NB4 (cell line): ENCODE results near the gene SLC35F2.
"Not testable (repeated sequence)": the region's sequence is repeated elsewhere in the genome, so short reads cannot be mapped to it uniquely, and the experiment has no call there.

Experiments
- DNase-seq: peaks from one replicate; pipeline ENCODE4 v3.0.0; 2010; ENCODE audit warnings: low read depth
- H3K4me3 ChIP-seq: one replicate; pipeline ENCODE4 v1.5.1; 2011; ENCODE audit warnings: mild to moderate bottlenecking, low read depth, low read length, moderate library complexity
- MYC ChIP-seq: IDR thresholded peaks from 2 replicates; pipeline ENCODE4 v1.6.1; 2011; ENCODE audit warnings: low read depth, low read length
- POLR2A ChIP-seq: IDR thresholded peaks from 2 replicates; pipeline ENCODE4 v1.6.1; 2011; ENCODE audit warnings: mild to moderate bottlenecking; ENCODE audit not compliant: insufficient read length; ENCODE audit errors: extremely low read depth
- TF ChIP-seq, protein P1 (sequence below): IDR thresholded peaks from 2 replicates; pipeline ENCODE4 v1.6.1; 2011; ENCODE audit warnings: low read depth, low read length
- TF ChIP-seq, protein P2 (sequence below): IDR thresholded peaks from one replicate; pipeline ENCODE4 v1.5.1; 2012; ENCODE audit warnings: low read depth, low read length

The SLC35F2 gene

DNA sequence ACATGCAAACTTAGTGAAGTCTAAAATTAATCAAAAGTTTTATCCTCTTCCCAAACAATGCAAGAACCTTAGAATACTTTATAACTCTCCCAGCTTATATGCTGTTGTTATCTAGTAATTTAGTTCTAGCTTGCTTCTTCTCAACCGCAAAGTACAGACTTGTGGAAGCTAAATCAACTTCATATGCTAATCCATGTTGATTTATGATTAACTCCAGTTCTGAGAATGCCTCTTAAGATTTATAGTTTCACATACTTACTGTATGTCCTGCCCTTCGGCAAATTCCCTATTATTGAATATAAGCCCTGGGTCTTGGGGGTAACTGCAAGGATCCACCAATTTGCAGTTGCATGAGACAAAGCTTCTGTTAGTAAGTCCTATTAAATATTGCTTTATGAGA is 17.6 kb upstream of the SLC35F2 start:
- no peak overlapping the region for H3K4me3 ChIP-seq
- no peak for DNase-seq
- TF ChIP-seq, protein P1, sequence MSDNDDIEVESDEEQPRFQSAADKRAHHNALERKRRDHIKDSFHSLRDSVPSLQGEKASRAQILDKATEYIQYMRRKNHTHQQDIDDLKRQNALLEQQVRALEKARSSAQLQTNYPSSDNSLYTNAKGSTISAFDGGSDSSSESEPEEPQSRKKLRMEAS = no peak
- TF ChIP-seq, protein P2, sequence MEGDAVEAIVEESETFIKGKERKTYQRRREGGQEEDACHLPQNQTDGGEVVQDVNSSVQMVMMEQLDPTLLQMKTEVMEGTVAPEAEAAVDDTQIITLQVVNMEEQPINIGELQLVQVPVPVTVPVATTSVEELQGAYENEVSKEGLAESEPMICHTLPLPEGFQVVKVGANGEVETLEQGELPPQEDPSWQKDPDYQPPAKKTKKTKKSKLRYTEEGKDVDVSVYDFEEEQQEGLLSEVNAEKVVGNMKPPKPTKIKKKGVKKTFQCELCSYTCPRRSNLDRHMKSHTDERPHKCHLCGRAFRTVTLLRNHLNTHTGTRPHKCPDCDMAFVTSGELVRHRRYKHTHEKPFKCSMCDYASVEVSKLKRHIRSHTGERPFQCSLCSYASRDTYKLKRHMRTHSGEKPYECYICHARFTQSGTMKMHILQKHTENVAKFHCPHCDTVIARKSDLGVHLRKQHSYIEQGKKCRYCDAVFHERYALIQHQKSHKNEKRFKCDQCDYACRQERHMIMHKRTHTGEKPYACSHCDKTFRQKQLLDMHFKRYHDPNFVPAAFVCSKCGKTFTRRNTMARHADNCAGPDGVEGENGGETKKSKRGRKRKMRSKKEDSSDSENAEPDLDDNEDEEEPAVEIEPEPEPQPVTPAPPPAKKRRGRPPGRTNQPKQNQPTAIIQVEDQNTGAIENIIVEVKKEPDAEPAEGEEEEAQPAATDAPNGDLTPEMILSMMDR = no peak
- TF ChIP-seq POLR2A = no peak
- no peak for TF ChIP-seq MYC

DNA sequence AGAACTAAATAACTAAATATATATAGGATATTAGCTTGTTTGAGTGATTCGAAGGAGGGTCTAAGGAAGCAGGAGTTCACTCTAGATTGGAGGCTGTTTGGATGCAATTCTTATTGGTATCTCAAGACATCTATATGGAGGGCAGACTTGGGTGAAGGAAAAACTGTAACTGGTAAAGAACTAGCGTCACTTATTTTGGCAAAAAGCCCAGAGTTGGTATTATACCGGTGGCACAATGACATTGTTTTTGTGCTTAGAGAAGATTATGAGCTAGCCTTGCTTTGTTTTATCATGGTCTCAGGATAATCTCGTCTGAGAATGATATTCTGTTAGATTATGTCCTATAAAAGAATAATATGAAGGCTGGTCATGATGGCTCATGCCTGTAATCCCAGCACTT is 6.0 kb upstream of the SLC35F2 start:
- no peak for DNase-seq
- TF ChIP-seq, protein P1 = no peak
- H3K4me3 ChIP-seq = no peak overlapping the region

DNA sequence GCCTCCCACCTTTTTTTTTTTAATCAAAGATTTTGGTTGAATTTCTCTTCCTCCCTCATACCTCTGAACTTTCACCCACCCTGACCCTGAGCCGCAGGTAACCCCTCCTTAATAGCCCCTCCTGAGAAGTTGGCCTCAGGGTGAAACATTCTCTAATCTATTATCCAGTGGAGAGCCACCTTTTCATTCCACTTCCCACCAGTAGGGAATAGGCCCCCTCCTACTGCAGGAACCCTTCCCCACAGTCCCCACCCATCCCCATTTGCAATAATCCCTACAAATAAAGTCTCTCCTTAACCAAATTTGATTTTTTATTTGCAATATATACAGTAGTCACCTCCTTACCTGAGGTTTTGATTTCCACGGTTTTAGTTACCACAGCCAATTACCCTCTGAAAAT is 2.1 kb upstream of the SLC35F2 start:
- TF ChIP-seq, protein P1 = no peak
- no peak for TF ChIP-seq MYC
- no peak for DNase-seq
- H3K4me3 ChIP-seq = no peak overlapping the region

DNA sequence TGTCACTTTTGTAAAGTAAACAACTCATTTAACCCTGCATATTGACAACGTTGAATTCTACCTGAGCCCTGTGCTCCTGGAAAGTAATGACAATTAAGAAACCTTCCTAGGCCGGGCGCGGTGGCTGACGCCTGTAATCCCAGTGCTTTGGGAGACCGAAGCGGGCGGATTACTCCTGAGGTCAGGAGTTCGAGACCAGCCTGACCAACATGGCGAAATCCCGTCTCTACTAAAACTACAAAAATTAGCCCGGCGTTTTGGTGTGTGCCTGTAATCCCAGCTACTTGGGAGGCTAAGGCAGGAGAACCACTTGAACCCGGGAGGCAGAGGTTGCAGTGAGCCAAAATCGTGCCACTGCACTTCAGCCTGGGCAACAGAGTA is 1.6 kb upstream of the SLC35F2 start:
- not testable (repeated sequence) for DNase-seq, H3K4me3 ChIP-seq

DNA sequence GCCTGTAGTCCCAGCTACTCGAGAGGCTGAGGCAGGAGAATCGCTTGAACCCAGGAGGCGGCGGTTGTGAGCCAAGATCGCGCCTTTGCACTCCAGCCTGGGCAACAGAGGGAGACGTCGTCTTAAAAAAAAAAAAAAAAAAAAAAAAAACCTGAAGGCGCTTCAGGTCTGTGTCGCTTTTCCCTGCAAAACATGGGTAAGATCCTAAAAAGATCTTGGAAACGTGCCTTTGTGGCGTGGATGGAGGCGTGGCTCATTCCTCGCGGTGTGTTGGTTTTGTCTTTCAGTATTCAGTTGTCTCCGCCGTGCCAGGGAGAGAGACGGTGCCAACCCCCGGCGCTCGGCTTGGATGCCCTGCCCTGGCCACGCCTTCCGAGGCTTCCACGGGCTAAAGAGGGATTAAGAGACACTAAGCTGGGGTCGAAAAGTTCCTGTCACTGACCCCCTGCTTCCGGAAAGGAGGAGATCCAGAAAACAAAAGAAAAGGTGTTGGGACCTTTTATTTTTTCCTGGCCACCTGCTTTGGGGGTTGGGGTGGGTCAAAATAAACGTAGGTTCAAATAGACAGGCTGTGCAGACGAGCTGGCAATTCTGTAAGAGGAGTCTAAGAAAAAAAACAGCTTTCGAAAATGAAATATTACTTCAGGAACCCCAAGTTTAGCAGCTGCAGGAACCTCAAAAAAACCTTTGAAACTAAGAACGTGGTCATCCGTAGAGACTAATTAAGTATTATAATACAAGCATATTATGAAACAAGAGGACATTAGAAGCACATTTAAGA is 1.1 kb upstream of the SLC35F2 start:
- peak; percentile 50 for DNase-seq
- peak overlapping the region; percentile 78 for H3K4me3 ChIP-seq
- TF ChIP-seq POLR2A (no peak), MYC (peak; percentile 55)
- TF ChIP-seq, protein P1 = peak; percentile 43; the same call in 1 of the 2 replicates

DNA sequence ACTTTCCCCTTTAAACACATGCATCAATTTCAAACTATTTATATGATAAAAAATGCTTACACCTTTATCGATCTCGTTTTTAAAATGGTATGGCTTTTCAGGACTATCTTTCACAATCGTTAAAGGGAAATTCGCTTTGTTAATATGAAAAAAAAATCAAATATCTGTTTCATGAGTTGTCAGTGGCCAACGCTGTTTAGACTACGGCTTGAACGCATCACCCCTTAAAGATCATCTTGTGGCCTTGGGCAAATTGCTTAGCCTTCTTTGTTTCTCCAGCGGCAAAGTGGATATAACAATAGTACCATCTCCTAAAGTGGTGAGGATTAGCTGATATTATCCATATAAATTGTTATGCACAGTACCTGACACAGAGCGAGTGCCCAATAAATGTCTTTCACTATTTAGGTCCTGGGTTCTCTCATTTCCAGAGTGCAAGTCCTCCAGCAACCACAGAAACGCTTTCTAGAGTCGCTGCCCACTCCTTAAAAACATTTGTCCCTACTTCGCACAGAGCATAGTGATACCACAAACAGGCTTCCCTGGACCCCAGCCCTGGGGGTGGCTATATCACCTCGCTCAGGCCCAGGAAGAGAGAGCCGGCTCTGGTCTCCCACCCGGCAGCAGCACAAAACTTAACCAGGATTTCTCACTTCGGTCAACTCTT is 904 bp downstream of the SLC35F2 start:
- H3K4me3 ChIP-seq = peak overlapping the region; percentile 78
- TF ChIP-seq, protein P2 = no peak
- no peak for TF ChIP-seq POLR2A
- TF ChIP-seq MYC = no peak
- TF ChIP-seq, protein P1 = no peak
- DNase-seq = peak; percentile 62

DNA sequence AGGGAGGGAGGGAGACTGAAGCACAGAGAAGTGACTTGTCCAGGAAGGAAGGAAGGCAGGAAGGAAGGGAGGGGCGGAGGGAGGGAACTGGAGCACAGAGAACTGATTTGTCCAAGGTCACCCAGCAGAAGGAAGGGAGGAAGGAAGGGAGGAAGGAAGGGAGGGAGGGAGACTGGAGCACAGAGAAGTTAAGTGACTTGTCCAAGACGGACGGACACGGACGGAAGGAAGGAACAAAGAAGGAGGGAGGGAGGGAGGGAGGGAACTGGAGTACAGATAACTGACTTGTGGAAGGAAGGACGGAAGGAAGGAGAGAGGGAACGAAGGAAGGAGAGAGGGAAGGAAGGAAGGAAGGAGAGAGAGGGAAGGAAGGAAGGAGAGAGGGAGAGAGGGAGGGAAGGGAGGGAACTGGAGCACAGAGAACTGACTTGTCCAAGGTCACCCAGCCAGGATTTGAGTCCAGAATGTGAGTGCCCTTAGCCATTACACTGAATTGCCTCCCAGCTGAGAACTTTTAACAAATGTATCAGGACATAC is 1.5 kb downstream of the SLC35F2 start:
- peak overlapping the region; percentile 78 for H3K4me3 ChIP-seq
- TF ChIP-seq, protein P1 = no peak
- TF ChIP-seq MYC = no peak
- TF ChIP-seq POLR2A = no peak
- TF ChIP-seq, protein P2 = no peak
- DNase-seq = peak; percentile 42
